ACC112 (cell line): ENCODE measurements around the gene BACH1.

ENCODE experiments used
- H2AFZ ChIP-seq: fragments of 200-600 bp; sonication (generic); one replicate; pipeline ENCODE4 v1.6.0; 2017; ENCODE audit warnings: antibody characterized with exemption, low read length; ENCODE audit not compliant: unreplicated experiment
- H3K27ac ChIP-seq: fragments of 200-600 bp; sonication (generic); 2 replicates; pipeline ENCODE4 v1.5.1; 2014; ENCODE audit warnings: low read depth, mild to moderate bottlenecking, antibody characterized with exemption, low read length, moderate library complexity
- H3K27me3 ChIP-seq: fragments of 200-600 bp; sonication (generic); 2 replicates; pipeline ENCODE4 v1.6.1; 2014; ENCODE audit warnings: mild to moderate bottlenecking, antibody characterized with exemption, low read length, moderate library complexity, mixed read lengths; ENCODE audit not compliant: insufficient read depth
- H3K36me3 ChIP-seq: fragments of 200-600 bp; sonication (generic); 2 replicates; pipeline ENCODE4 v1.6.1; 2016; ENCODE audit warnings: mild to moderate bottlenecking, antibody characterized with exemption, low read length, moderate library complexity, mixed read lengths; ENCODE audit not compliant: insufficient read depth
- H3K4me1 ChIP-seq: fragments of 200-600 bp; sonication (generic); one replicate; pipeline ENCODE4 v1.6.1; 2016; ENCODE audit warnings: low read length, mixed read lengths; ENCODE audit not compliant: insufficient read depth, unreplicated experiment, control insufficient read depth
- H3K4me3 ChIP-seq: fragments of 200-600 bp; sonication (generic); 2 replicates; pipeline ENCODE4 v1.5.1; 2014; ENCODE audit warnings: mild to moderate bottlenecking, low read depth, low read length
- H3K79me2 ChIP-seq: fragments of 200-600 bp; sonication (generic); one replicate; pipeline ENCODE4 v1.6.0; 2016; ENCODE audit warnings: low read length; ENCODE audit not compliant: control insufficient read depth, unreplicated experiment, insufficient read depth

Gene BACH1

DNA sequence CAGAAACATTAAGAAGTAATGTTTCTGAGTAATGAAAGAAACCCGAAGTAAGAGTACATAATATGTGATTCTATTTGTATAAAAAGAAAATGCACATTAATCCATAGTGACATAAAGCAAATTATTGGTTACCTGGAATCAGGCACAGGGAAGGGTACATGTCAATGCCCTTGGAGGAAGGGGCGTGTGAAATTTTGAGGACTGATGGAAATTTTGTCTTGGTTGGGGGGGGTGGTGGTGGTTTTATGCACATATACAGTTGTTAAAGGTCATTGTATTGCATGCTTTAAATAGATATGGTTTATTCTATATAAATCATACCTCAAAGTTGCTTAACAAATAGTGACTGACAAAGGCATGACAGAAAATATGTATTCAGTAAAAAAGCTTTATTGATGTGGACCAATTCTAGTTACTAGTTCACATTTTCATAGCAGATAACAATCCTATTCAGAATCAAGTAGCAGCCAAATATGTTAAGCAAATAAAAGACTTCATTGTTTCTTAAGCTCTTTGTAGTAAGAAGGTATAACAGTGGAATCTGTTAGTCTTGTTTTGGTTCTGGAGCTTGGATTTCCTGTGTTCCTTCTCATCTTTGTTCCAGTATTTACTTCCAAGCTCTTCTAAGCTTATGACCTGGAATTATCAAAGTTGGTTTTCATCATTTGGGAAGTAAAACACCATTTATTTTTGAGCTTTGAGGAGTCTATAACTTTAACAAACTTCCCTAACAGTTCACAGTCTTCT, 15.1 kb downstream of the BACH1 start:
- Histone ChIP-seq H3K4me3 (no peak overlapping the region), H3K79me2 (peaks cover 100% of the 10 kb centered on the region), H3K36me3 (peaks cover 20% of the 10 kb centered on the region), H3K27me3 (no peaks in the 10 kb centered on the region), H2AFZ (no peak overlapping the region), H3K4me1 (peaks cover 29% of the 10 kb centered on the region), H3K27ac (no peak overlapping the region)

DNA sequence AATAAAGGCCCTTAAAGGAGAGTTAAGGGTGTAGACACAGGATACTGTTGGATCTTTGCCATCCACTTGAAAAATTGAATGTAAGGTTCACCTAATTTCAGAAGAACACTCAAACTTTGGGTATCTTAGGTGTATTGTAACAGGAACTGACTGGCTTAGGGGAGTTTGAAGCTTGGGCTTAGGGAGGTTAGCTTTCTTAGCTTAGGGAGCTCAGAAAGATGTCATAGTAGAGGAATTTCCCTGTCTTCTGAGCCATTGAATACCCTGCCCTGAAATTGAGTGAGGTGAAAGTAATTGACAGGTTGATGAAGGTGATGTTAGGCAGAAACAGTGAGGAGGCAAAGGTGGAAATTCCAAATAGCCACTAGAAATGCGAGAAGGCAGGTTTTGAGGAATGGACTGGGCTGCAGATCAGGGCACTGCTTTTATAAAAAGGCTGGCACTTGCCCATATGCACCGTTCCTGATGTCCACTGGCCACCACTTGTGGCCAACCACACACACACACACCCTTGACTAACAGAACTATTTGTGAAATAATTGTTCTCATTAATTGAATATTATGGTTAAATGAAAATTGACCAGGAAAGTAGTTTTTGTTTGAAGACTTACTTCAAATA, 16.5 kb downstream of the BACH1 start:
- Histone ChIP-seq H3K27ac (no peak overlapping the region), H3K4me1 (peaks cover 29% of the 10 kb centered on the region), H3K36me3 (peaks cover 18% of the 10 kb centered on the region), H3K4me3 (no peak overlapping the region), H2AFZ (no peak overlapping the region), H3K79me2 (peaks cover 100% of the 10 kb centered on the region), H3K27me3 (no peaks in the 10 kb centered on the region)

DNA sequence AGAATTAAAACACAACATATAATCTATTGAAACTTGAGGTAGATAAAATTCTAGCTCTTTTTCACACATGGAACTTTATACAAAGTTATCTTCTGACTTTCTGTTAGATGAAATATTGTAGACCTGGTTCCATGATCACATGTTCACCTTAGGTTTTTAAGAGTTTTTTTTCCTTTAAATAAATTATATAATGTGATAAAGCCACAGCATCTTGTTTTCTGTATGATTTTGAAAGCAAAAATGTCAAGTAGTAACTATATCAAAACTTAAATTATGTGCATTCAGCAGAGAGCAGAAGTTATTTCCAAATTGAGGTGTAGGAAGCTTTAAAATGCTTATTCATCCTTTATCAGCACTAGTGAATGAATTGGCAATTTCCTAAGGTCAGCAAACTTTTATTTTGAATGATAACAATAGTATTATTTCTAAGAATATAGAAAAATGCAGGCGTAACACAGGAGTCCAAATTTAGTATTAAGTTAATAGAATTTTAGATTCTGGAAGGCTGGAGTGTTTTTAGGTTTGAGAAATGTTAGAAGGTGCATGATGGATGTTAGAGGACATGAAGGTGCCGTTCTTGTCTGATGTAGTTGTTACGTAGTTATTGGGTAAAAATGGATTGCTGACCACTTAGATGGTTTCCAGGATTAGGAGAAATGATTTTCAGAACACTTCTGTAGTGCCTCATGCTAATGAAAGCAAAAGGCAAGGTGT, 17.5 kb downstream of the BACH1 start:
- Histone ChIP-seq H3K4me1 (peaks cover 29% of the 10 kb centered on the region), H3K4me3 (no peak overlapping the region), H3K79me2 (peaks cover 99% of the 10 kb centered on the region), H2AFZ (no peak overlapping the region), H3K36me3 (peaks cover 15% of the 10 kb centered on the region), H3K27me3 (no peaks in the 10 kb centered on the region), H3K27ac (no peak overlapping the region)

DNA sequence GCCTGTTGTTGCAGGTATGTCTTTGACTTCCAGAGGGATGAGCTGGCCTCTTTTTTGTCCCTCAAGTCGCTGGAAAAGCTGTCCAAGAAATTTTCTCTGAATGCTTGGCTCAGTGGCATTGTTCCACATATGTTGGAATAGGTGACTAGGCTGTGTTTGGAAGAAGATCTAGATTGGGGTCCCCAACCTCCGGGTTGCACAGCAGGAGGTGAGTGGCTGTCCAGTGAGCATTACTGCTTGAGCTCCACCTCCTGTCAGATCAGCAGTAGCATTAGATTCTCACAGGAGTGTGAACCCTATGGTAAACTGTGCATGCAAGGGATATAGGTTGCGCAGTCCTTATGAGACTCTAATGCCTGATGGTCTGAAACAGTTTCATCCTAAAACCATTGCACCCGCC, 18.1 kb downstream of the BACH1 start:
- Histone ChIP-seq H3K27me3 (no peaks in the 10 kb centered on the region), H3K4me3 (no peak overlapping the region), H3K79me2 (peaks cover 98% of the 10 kb centered on the region), H3K36me3 (peaks cover 18% of the 10 kb centered on the region), H3K27ac (no peak overlapping the region), H2AFZ (no peak overlapping the region), H3K4me1 (peaks cover 29% of the 10 kb centered on the region)

DNA sequence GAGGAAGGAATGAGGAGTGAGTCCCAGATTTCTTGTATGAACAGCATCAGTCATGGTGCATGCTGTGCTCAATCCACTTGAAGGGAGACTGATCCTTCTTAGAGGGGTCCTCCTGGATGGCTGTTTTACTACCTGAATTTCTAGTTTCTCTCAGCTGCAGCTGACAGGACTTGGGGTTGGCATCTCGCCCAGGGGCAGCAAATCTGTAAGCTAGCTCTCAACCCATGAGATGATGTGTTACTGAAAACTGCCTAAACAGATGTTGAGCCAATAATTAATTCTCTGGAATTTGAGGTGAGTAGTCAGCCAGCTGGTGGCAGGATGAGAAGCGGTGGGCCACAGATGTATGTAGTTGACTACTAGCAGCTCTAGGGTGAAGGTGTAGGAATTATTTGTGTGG, 19.6 kb downstream of the BACH1 start:
- no peak overlapping the region for H3K27ac ChIP-seq
- no peaks in the 10 kb centered on the region for H3K27me3 ChIP-seq
- H3K4me1 ChIP-seq: peaks cover 26% of the 10 kb centered on the region
- H3K36me3 ChIP-seq: peaks cover 18% of the 10 kb centered on the region
- H3K79me2 ChIP-seq: peaks cover 98% of the 10 kb centered on the region
- H3K4me3 ChIP-seq: no peak overlapping the region
- H2AFZ ChIP-seq: no peak overlapping the region

DNA sequence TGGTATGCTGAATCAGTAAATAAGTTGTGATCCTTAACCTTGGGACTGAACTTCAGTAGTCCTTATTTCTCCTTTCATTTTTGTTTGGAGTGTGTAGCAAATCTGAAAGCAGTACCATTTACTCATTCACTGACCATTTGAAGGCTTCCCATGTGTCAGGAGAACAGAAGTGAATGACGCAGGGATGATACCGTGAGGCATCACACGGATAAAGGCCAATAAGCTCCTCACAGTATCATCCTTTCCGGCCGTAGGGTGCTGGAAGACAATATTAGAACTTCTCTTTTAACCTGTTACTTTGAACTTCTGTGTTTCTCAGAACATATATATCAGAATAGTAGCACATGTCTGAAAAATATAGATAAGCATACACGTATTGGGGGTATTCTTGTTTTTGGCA, 21.3 kb downstream of the BACH1 start:
- Histone ChIP-seq H3K36me3 (peaks cover 21% of the 10 kb centered on the region), H3K27me3 (no peaks in the 10 kb centered on the region), H2AFZ (no peak overlapping the region), H3K4me1 (peaks cover 10% of the 10 kb centered on the region), H3K4me3 (no peak overlapping the region), H3K27ac (no peak overlapping the region), H3K79me2 (peaks cover 95% of the 10 kb centered on the region)

DNA sequence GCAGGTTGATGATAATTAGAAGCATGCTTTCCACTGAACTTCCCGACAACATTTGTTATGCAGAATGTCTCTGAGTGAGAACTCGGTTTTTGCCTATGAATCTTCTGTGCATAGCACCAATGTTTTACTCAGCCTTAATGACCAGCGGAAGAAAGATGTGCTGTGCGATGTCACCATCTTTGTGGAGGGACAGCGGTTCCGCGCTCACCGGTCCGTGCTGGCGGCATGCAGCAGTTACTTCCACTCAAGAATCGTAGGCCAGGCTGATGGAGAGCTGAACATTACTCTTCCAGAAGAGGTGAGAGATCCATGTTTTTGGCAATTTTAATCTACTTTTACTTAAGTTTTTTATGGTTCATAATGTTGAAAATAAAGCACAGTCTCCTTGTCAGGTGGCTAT, 22.5 kb downstream of the BACH1 start:
- no peak overlapping the region for H2AFZ ChIP-seq
- no peaks in the 10 kb centered on the region for H3K27me3 ChIP-seq
- H3K27ac ChIP-seq: no peak overlapping the region
- peaks cover 26% of the 10 kb centered on the region for H3K36me3 ChIP-seq
- H3K4me3 ChIP-seq: no peak overlapping the region
- no peaks in the 10 kb centered on the region for H3K4me1 ChIP-seq
- peaks cover 93% of the 10 kb centered on the region for H3K79me2 ChIP-seq

DNA sequence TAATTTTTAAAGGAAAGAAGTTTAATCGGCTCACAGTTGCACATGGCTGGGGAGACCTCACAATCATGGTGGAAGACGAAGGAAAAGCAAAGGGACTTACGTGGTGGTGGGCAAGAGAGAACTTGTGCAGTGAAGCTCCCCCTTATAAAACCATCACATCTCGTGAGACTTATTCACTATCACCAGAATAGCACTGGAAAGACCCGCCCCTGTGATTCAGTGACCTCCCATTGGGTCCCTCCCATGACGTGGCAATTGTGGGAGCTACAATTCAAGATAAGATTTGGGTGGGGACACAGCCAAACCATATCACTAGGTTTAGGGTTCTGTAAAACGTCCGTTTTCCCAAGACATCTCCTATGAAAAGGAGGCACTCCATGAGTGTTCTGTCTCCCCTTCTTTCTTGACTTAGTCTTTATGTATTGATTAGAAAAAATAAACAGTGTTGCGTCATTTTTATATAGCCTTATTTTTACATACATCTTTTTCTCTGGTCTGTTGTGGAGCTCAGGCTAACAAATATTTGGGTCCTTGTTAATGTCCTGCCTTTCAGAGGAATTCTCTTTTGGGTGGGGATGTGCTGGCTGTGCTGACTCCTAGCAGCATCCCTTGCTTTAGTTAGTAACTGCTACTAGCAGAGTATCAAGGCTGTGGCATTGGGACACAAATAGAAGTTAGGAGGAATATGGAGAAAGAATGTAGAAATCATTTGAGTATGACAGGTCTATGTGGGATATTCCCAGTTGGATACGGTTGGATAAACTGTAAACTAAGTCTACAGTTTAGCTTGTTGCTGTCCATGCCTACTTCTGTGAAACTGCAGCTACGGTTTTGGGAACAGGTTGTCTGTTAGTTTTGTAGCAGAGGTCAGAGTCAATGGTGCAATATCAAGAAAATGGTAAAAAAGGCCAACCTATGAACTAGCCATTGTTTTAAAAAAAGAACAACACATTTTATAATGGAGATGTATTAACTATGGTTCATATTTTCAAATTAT, 23.5 kb downstream of the BACH1 start:
- no peak overlapping the region for H3K27ac ChIP-seq
- no peaks in the 10 kb centered on the region for H3K4me1 ChIP-seq
- no peak overlapping the region for H3K4me3 ChIP-seq
- H3K79me2 ChIP-seq: peaks cover 92% of the 10 kb centered on the region
- H2AFZ ChIP-seq: no peak overlapping the region
- H3K36me3 ChIP-seq: peaks cover 36% of the 10 kb centered on the region
- no peaks in the 10 kb centered on the region for H3K27me3 ChIP-seq

DNA sequence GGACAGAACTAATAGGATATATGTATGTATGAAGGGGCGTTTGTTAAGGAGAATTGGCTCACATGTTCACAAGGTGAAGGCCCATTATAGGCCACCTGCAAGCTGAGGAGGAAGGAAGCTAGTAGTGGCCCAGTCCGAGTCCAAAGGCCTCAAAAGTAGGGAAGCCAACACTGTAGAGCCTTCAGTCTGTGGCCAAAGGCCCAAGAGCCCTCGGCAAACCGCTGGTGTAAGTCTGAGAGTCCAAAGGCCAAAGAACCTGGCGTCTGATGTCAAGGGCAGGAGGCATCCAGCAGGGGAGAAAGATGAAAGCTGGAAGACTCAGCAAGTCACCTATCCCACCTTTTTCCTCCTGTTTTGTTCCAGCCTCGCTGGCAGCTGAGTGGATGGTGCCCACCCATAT, 24.5 kb downstream of the BACH1 start:
- Histone ChIP-seq H3K4me1 (no peaks in the 10 kb centered on the region), H3K27ac (no peak overlapping the region), H3K27me3 (no peaks in the 10 kb centered on the region), H3K4me3 (no peak overlapping the region), H3K79me2 (peaks cover 91% of the 10 kb centered on the region), H3K36me3 (peaks cover 42% of the 10 kb centered on the region), H2AFZ (no peak overlapping the region)

DNA sequence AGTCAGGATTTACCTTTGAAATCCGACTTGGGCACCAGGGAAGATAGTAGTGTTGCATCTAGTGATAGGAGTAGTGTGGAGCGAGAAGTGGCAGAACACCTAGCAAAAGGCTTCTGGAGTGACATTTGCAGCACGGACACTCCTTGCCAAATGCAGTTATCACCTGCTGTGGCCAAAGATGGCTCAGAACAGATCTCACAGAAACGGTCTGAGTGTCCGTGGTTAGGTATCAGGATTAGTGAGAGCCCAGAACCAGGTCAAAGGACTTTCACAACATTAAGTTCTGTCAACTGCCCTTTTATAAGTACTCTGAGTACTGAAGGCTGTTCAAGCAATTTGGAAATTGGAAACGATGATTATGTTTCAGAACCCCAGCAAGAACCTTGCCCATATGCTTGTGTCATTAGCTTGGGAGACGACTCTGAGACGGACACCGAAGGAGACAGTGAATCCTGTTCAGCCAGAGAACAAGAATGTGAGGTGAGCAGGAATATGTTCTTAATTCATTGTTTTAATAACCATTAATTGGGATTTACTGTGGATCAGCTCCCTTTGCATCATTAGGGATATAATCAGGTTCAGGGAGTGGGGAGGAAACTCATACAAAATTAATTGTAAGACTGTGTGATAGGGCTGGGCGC, 28.3 kb downstream of the BACH1 start:
- no peak overlapping the region for H3K4me3 ChIP-seq
- H3K27me3 ChIP-seq: no peaks in the 10 kb centered on the region
- no peak overlapping the region for H3K27ac ChIP-seq
- peaks cover 8% of the 10 kb centered on the region for H3K4me1 ChIP-seq
- H3K79me2 ChIP-seq: peaks cover 77% of the 10 kb centered on the region
- no peak overlapping the region for H2AFZ ChIP-seq
- peaks cover 40% of the 10 kb centered on the region for H3K36me3 ChIP-seq
